Adipocyte (in vitro differentiated cells): ENCODE results near the gene RCC2.
"Not testable (repeated sequence)": the region's sequence is repeated elsewhere in the genome, so short reads cannot be mapped to it uniquely, and the experiment has no call there.

ENCODE experiments used
- DNase-seq: peaks from one replicate; pipeline ENCODE4 v3.0.0-alpha.2; 2015; ENCODE audit warnings: low read depth
- H3K27me3 ChIP-seq: replicated peaks from 2 replicates; pipeline ENCODE4 v1.7.0; 2013; ENCODE audit warnings: mild to moderate bottlenecking, low read length, moderate library complexity; ENCODE audit not compliant: control insufficient read depth, insufficient read depth
- H3K36me3 ChIP-seq: 2 replicates; pipeline ENCODE4 v1.7.0; 2013; ENCODE audit warnings: low read length, mild to moderate bottlenecking, moderate library complexity; ENCODE audit not compliant: control insufficient read depth, insufficient read depth, severe bottlenecking
- H3K4me1 ChIP-seq: 2 replicates; pipeline ENCODE4 v1.7.0; 2013; ENCODE audit warnings: mild to moderate bottlenecking, low read length, moderate library complexity; ENCODE audit not compliant: control insufficient read depth, insufficient read depth
- H3K4me3 ChIP-seq: 2 replicates; pipeline ENCODE4 v1.7.0; 2013; ENCODE audit warnings: mild to moderate bottlenecking, low read length, moderate library complexity
- H3K9ac ChIP-seq: 2 replicates; pipeline ENCODE4 v1.7.0; 2013; ENCODE audit warnings: mild to moderate bottlenecking, low read length, moderate library complexity
- H3K9me3 ChIP-seq: 2 replicates; pipeline ENCODE4 v1.7.0; 2013; ENCODE audit warnings: mild to moderate bottlenecking, low read length, moderate library complexity; ENCODE audit not compliant: control insufficient read depth

Gene RCC2

DNA sequence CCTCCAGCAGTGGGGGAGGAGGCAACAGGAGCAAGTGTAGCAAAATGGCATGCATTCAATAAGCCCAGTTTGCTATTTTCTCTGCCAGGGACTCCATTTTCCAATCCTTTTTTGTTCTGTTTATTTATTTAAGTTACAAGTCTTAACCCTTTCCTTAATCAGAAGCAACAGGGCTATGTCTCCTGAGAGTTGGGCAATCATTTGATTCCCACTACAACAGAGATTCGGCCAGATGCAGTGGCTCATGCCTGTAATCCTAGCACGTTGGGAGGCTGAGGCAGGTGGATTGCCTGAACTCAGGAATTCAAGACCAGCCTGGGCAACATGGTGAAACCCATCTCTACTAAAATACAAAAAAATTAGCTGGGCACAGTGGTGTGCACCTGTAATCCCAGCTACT lies 25.5 kb downstream of the RCC2 start:
- peaks cover 92% of the 10 kb centered on the region for H3K36me3 ChIP-seq
- no peaks in the 10 kb centered on the region for H3K27me3 ChIP-seq

DNA sequence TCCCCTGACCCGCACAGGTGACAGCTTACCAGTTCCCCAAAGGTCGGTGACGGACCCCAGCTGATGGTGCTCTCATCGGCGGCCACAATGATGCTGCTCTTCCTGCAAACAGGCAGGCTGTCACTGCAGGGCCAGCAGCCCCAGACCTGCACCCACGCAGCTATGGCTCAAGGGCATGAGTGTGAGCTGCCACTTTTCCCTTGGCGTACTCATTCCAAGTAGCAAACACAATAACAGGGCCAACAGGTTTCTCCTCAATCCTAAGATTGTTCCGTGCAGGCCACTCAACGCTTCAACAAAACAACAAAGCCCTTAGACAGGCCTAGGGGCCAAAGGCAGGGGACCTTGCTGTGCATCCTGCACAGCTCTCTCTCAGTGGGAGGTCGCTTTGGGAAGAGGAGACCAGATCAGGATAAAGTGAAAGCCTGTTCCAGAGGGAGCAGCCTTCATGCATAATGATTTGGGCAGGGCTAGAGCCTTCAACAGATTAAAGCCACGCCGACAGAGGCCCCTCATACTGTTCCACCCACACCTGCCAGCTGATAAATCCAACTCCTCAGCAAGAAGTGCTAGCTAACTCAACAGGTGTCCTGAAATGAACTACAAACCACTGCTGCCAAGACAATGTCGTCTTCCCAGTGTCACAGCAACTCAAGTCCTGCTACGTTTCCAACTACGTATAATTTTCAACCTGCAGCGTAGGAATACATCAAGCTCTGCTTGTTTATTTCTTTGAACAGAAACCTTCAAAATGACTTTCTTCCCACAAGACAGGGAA lies 27.2 kb downstream of the RCC2 start:
- no peak for DNase-seq
- Histone ChIP-seq H3K27me3 (no peaks in the 10 kb centered on the region), H3K36me3 (peaks cover 92% of the 10 kb centered on the region), H3K9ac (no peak overlapping the region), H3K9me3 (no peaks in the 10 kb centered on the region), H3K4me3 (no peak overlapping the region), H3K4me1 (no peaks in the 10 kb centered on the region)

More for the DNA sequence above, 25.5 kb downstream of the RCC2 start:
- Histone ChIP-seq H3K9me3 (no peaks in the 10 kb centered on the region), H3K4me1 (no peaks in the 10 kb centered on the region), H3K4me3 (no peak overlapping the region), H3K9ac (no peak overlapping the region)
- DNase-seq = no peak

DNA sequence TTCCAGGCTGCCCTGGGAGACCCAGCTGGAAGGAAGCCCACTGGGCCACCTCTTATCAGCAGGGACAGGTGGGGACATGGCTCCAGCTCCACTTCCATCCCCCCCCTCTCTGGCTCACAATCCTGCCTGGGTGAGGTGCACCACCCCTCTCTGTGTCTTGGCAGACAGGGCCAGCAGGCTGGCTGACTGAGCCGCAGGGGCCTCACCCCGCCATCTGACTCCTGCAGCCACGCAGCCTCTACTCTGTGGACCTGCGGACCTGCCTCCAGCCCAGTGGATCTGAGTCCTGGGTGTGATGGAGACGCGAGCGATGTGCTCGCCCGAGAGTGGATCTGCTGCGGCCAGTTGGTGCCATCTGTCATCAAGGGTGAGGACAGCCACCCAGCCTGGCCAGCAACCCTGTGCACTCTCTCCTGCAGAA lies 30.1 kb downstream of the RCC2 start:
- H3K36me3 ChIP-seq = peaks cover 69% of the 10 kb centered on the region
- H3K9ac ChIP-seq = no peak overlapping the region

DNA sequence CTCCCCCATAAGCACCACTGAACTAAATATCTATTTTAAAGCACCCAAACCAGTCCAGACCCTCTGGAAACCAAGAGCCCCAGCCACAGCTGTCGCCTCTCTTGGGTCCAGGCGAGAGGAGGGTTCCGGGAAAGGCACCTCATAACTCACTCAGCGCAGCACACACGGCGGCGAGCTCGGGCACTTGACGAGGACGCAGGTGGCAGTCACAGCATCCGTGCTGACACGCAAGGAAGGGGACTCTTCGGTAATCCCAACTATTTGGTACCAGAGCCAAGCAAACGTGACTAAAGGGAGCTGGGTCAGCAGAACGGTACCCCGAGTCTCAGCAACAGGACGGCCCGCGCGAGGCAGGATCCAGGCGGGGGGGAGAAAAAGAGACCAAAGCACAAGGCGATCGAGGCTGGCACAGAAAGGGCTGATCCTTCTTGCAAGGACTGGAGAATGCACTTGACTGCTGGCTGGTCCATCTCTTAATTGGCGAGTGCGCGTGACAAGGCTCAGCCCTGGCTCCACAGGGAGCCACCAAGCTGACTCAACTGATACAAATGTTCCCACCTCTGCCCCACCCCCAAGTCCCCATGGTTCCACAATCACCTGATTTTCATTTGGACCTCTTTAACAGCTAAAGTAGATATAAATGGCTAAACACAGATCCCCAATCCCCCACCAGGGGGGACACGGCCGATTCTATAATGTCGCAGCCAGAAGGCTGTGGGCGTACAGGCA lies 31.5 kb downstream of the RCC2 start:
- peaks cover 57% of the 10 kb centered on the region for H3K36me3 ChIP-seq
- not testable (repeated sequence) for H3K4me1 ChIP-seq, H3K4me3 ChIP-seq, H3K9ac ChIP-seq, DNase-seq, H3K27me3 ChIP-seq, H3K9me3 ChIP-seq

More for the DNA sequence above, 30.1 kb downstream of the RCC2 start:
- no peaks in the 10 kb centered on the region for H3K27me3 ChIP-seq
- no peaks in the 10 kb centered on the region for H3K9me3 ChIP-seq
- no peak overlapping the region for H3K4me3 ChIP-seq
- H3K4me1 ChIP-seq = no peaks in the 10 kb centered on the region
- no peak for DNase-seq

DNA sequence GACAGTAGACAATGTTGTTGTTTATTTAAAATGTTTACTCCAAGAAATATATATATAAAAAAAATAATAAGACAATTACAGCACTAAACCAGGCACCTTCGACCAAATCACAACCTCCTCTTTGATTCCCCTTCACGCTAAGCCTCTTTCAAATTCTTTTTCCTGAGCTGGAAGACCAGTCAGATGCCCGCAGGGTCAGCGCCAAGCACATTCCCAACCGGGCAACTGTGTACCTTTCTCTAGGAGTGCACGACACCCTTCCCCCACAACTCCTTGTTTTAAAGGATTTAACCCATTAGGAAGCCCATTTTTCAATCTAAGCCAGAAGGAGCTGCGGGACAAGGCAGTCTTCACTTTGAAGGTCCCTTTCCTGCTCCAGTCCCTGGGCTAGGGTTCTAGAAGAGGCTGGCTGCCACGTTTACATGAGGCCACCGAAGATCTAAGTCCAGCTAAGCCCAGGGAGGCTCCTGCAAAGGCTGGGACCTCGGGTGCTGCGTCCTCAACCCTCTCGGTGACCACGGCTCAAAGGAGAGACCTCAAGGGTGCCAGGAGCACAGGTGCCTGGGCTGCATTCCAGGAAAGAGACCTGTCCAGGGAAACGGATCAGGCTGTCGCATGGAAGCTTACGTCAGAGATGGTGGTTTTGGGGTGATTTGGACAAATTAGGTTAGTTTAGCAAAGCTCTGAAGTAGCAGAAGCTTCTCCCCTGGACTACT lies 32.6 kb downstream of the RCC2 start:
- H3K27me3 ChIP-seq, DNase-seq, H3K9ac ChIP-seq, H3K4me3 ChIP-seq, H3K9me3 ChIP-seq, H3K4me1 ChIP-seq: not testable (repeated sequence)
- peaks cover 47% of the 10 kb centered on the region for H3K36me3 ChIP-seq

DNA sequence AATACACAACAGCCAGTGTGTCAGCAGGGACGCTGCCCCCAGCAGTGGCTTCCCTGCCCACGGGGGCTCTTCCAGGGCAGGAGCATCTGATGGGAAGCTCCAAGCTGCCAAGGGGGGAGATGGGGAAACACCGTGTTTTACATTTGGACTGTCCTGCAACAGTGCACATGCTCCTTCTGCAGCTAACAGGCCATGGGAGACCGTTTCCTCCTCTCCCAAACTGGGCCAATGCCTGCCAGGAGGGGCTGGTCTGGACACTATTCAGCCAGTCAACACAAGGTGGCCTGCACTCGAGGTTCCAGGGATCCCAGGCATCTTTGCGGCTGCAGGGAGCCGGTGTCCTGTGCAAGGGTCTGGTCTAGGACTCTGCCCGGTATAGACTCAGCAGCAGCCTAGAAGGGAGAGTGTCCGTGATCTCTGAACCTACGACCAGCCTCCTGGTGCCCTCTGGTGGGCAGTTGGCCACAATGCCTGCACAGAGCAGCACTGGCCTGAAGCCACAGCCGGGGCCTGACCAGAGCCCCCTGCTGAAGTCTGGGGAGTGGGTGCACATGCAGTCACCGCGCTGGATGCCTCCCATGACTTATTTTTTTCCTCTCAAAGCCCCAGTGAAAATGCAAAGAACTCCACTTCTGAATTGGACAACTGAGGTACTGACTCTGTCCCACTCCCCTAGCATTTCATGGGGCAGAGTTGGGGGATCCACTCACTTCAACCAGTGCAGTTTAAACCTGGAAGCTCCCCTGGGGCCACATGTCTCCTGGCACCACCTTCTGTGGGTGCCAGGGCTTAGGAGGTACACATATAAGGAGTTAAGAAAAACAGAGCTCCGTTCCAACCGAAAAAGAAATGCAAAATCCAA lies 33.3 kb downstream of the RCC2 start:
- Histone ChIP-seq H3K27me3 (no peaks in the 10 kb centered on the region), H3K9me3 (no peaks in the 10 kb centered on the region), H3K36me3 (peaks cover 39% of the 10 kb centered on the region), H3K4me3 (no peak overlapping the region), H3K4me1 (no peaks in the 10 kb centered on the region), H3K9ac (no peak overlapping the region)
- DNase-seq = peak; percentile 72

DNA sequence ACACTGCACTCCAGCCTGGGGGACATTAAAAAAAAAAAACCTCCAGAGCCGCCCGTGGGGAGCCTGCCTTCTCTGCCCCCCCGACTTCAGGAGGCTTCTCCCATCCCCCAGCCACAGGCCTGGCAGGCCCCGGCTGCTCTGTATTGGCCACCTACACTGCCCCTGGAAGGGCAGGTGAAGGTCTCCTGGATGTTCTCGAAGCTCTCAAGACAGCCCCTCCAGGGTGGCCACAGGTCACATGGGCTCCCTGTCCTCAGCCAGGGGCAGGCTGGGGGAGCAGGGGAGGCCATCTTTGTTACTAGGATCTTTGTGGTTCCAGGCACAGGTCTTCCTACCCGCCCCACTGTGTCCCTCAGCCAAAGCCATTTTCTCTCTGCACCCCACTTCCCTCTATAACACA lies 34.7 kb downstream of the RCC2 start:
- no peaks in the 10 kb centered on the region for H3K27me3 ChIP-seq
- H3K4me1 ChIP-seq = no peaks in the 10 kb centered on the region
- H3K9me3 ChIP-seq = no peaks in the 10 kb centered on the region
- H3K9ac ChIP-seq = no peak overlapping the region
- no peak for DNase-seq
- peaks cover 27% of the 10 kb centered on the region for H3K36me3 ChIP-seq
- H3K4me3 ChIP-seq = no peak overlapping the region

DNA sequence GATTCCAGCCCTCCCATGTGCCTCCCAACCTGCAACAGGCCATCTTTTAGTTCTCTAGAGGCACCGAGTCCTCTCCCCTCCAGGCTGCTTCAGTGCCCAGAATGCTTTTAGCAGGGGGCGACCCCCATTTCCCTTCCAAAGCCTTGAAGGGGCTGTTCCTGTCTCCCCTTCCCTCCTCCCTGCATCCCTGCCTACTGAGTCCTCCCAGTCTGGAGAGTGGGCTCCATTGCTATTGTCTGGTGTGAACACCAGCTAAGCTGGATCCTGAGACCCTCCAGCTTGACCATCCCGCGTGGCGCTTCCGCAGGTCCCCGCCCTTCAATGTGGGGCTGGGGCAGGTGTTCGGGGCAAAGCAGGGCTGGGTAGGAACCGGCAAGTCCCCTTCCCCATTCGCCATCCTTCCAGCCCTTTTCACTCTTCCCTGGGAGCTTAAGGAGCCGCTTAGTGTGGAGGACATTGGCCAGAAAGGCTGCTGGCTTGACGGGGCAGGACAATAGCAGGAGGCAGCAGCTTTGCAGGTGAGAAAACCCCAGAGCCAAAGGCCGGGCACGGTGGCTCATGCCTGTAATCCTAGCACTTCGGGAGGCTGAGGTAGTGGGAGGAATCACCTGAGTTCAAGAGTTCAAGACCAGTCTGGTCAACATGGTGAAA lies 35.3 kb downstream of the RCC2 start:
- no peaks in the 10 kb centered on the region for H3K27me3 ChIP-seq
- DNase-seq = no peak
- no peak overlapping the region for H3K9ac ChIP-seq
- H3K36me3 ChIP-seq = peaks cover 21% of the 10 kb centered on the region
- no peak overlapping the region for H3K4me3 ChIP-seq
- H3K4me1 ChIP-seq = no peaks in the 10 kb centered on the region
- no peaks in the 10 kb centered on the region for H3K9me3 ChIP-seq

DNA sequence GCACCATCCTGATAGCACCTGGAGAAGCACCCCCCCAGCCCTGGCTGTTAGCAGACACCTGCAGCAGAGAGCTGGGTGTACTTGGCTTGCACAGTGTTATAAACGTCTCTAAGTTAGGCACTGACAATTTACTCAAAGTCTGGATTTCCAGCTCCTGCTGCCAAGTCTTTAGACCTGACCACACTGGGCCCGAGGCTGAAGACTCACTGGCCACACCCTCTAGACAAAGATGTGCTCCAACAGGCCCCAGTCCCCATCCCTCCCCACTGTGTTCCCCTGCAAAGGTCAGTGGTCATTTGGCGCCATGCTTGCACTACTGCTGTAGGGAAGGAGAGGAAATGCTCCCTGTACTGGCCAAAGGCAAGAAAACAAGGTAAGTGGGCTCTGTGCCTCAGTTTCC lies 36.4 kb downstream of the RCC2 start:
- Histone ChIP-seq H3K9ac (no peak overlapping the region), H3K4me3 (no peak overlapping the region), H3K36me3 (peaks cover 11% of the 10 kb centered on the region), H3K27me3 (peaks cover under 1% of the 10 kb centered on the region), H3K4me1 (no peaks in the 10 kb centered on the region), H3K9me3 (no peaks in the 10 kb centered on the region)
- no peak for DNase-seq

DNA sequence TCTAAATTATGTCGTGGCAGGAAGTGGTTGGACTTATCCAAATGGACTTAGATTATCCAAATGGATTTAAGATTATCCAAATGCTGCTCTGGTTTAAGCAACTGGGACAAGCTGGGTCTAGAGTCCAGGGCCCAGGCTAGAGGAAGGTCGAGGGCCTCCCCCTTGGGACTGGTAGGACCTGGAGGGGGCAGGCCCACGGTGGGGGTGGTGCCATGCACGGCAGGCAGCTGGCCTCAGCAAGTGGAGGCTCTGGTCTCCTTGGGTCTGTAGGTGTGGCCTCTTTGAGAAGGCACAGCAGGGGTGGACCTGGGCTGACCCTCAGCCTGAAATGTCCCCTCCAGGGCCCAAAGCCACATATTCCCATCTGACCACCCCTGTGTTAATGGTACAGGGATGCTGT lies 37.6 kb downstream of the RCC2 start:
- DNase-seq = no peak
- peaks cover 13% of the 10 kb centered on the region for H3K27me3 ChIP-seq
- no peaks in the 10 kb centered on the region for H3K9me3 ChIP-seq
- H3K4me1 ChIP-seq = no peaks in the 10 kb centered on the region
- H3K9ac ChIP-seq = no peak overlapping the region
- no peak overlapping the region for H3K4me3 ChIP-seq
- H3K36me3 ChIP-seq = no peaks in the 10 kb centered on the region
